NB4 (cell line): ENCODE results near the gene AMTN.

Source experiments
- CTCF ChIP-seq: IDR thresholded peaks from one replicate; pipeline ENCODE4 v1.5.1; 2012; ENCODE audit warnings: low read depth, low read length
- MAX ChIP-seq: IDR thresholded peaks from 2 replicates; pipeline ENCODE4 v1.6.1; 2011; ENCODE audit warnings: low read depth, low read length
- POLR2A ChIP-seq: IDR thresholded peaks from 2 replicates; pipeline ENCODE4 v1.6.1; 2011; ENCODE audit warnings: mild to moderate bottlenecking; ENCODE audit not compliant: insufficient read length; ENCODE audit errors: extremely low read depth

GRCh38 chr4:70556856-70557255 lies 38.5 kb downstream of the AMTN start:
- TF ChIP-seq MAX (no peak), CTCF (no peak), POLR2A (no peak)
